Sigmoid colon (tissue), 7 donors: Measurements from ENCODE around the gene OR5W2. TPM values are rescaled to one million over a fixed set of nuclear protein-coding genes. Genes with fewer than 3 reads are reported as not detected.
"Not testable (repeated sequence)": the region's sequence is repeated elsewhere in the genome, so short reads cannot be mapped to it uniquely, and the experiment has no call there.

Experiments
- DNase-seq: peaks from one replicate; pipeline ENCODE4 v3.0.0-alpha.2; 2019
- H3K27ac ChIP-seq, 4 donors: fragments of 200-600 bp; sonication (generic); one replicate each; pipeline ENCODE4 v1.5.1; 2016 to 2019; ENCODE audit warnings: mild to moderate bottlenecking in 1 of 4
- H3K27me3 ChIP-seq, 3 donors: fragments of 200-600 bp; sonication (generic); one replicate each; pipeline ENCODE4 v1.5.1; 2019; ENCODE audit warnings: mild to moderate bottlenecking in 1 of 3
- H3K36me3 ChIP-seq, 4 donors: fragments of 200-600 bp; sonication (generic); one replicate each; pipeline ENCODE4 v1.5.1; 2016 to 2019
- H3K4me1 ChIP-seq, 4 donors: fragments of 200-600 bp; sonication (generic); one replicate each; pipeline ENCODE4 v1.5.1; 2017 to 2019
- H3K4me3 ChIP-seq, 4 donors: fragments of 200-600 bp; sonication (generic); one replicate each; pipeline ENCODE4 v1.5.1; 2017 to 2019; ENCODE audit warnings: mild to moderate bottlenecking in 2 of 4, moderate library complexity in 1 of 4
- H3K9me3 ChIP-seq, 4 donors: fragments of 200-600 bp in 3 of 4; sonication (generic) in 3 of 4; one replicate each; pipeline versions ENCODE4 v1.5.1 to v1.6.1; 2013 to 2019
- EP300 ChIP-seq, 4 donors: sonication (generic); formaldehyde crosslinking; IDR thresholded peaks; one replicate each; pipeline ENCODE4 v1.6.1; 2017; ENCODE audit warnings: antibody characterized with exemption in 4 of 4
- POLR2A ChIP-seq, 2 donors: fragments of 450-650 bp; IDR thresholded peaks; one replicate each; pipeline ENCODE4 v1.6.1; 2016; ENCODE audit warnings: antibody characterized with exemption in 2 of 2, mild to moderate bottlenecking in 2 of 2, moderate library complexity in 2 of 2
- POLR2AphosphoS5 ChIP-seq, 4 donors: sonication (generic); formaldehyde crosslinking; IDR thresholded peaks; one replicate each; pipeline ENCODE4 v1.6.1; 2017; ENCODE audit warnings: antibody characterized with exemption in 4 of 4
- WGBS, 2 donors: extraction: QIAGEN DNeasy Blood & Tissue Kit; methylation state at CpG; one replicate each; pipeline ENCODE4 v1.1.7; 2013; 5-methylcytosine and 5-hydroxymethylcytosine counted together
- intact Hi-C: fragments of 100-400 bp; cut with DNase I; formaldehyde crosslinking; loops from one replicate; pipeline ENCODE4 v1.15.1; 2023
- polyA plus RNA-seq, 3 donors: library from polyadenylated mRNA; stranded (reverse); fragments of 200-250 nt; gene quantifications; one replicate each; pipeline ENCODE4 v1.2.3, GENCODE V29; 2013
- total RNA-seq, 4 donors: library from RNA; depleted of rRNA; stranded (reverse); fragments of >200 nt; gene quantifications; one replicate each; pipeline ENCODE4 v1.1.0, GENCODE V29; 2016
- TF ChIP-seq, protein P1 (sequence below), 4 experiments: fragments of 450-650 bp in 3 of 4; fragments of 200-600 bp in 1 of 4; IDR thresholded peaks; one replicate each; pipeline ENCODE4 v1.5.1; 2016 to 2019; ENCODE audit warnings: antibody characterized with exemption in 4 of 4, mild to moderate bottlenecking in 3 of 4, moderate library complexity in 2 of 4
- donor health status: healthy with polysubstance abuse.
- donor health status: Bipolar disorder and iron deficiency.
- donor health status: healthy.

Gene OR5W2
- total and polyA plus RNA-seq, 7 donors, result not detected

DNA sequence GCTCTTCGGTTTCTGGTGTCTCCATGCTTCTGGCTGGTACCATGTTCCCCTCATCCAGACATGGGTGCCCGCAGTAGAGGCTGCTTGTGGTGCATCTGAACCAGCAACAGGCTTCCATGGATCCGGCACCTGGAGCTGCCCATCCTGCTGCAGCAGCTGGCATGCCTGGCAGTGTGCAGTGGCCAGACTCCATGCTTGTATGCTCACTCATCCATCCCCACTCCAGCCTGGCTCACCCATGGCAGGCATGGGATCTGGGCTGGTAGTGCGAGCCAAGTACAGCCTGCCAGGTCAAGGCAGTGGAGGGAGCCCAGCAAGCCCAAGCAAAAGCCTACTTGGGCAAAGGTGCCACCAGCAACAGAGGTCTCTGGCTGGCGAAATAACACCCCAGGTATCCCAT is 6.2 kb upstream of the OR5W2 start:
- H3K4me1 ChIP-seq, result no peaks in the 10 kb centered on the region
- TF ChIP-seq POLR2AphosphoS5 (IDR thresholded peaks at IDR 0.05) (no peak), EP300 (IDR thresholded peaks at IDR 0.05) (no peak), POLR2A (IDR thresholded peaks at IDR 0.05) (no peak)
- TF ChIP-seq, protein P1, sequence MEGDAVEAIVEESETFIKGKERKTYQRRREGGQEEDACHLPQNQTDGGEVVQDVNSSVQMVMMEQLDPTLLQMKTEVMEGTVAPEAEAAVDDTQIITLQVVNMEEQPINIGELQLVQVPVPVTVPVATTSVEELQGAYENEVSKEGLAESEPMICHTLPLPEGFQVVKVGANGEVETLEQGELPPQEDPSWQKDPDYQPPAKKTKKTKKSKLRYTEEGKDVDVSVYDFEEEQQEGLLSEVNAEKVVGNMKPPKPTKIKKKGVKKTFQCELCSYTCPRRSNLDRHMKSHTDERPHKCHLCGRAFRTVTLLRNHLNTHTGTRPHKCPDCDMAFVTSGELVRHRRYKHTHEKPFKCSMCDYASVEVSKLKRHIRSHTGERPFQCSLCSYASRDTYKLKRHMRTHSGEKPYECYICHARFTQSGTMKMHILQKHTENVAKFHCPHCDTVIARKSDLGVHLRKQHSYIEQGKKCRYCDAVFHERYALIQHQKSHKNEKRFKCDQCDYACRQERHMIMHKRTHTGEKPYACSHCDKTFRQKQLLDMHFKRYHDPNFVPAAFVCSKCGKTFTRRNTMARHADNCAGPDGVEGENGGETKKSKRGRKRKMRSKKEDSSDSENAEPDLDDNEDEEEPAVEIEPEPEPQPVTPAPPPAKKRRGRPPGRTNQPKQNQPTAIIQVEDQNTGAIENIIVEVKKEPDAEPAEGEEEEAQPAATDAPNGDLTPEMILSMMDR (IDR thresholded peaks at IDR 0.05), result no peak
- WGBS, 2 donors, result 83 to 86% methylated on average over 5 of the region's 5 CpGs

DNA sequence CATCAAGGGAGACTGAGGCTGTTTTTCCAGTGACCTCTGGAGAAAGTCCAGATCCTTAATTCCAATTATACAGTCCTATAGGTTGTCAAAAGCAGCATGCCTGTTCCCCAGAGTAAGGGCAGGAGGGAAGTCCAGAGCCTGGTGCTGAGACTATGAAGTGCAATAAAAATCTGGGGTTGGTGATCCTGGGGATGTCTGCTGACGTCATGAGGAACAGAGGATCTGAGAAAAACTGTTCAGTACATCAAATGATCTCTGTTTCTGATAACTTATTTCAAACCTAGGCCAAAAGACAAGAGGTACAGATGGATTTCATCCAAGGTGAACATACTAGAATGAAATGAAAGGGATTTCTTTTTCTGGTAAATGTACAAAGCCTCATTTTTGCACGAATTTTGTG is 12.1 kb downstream of the OR5W2 start:
- DNase-seq, result no peak
- intact Hi-C loops, result no loop called here
- 15 to 36% methylated on average over 2 of the region's 2 CpGs for WGBS, 2 donors
- TF ChIP-seq, protein P1 (IDR thresholded peaks at IDR 0.05), result no peak
- TF ChIP-seq POLR2A (IDR thresholded peaks at IDR 0.05), result no peak
- TF ChIP-seq EP300 (IDR thresholded peaks at IDR 0.05), result no peak
- TF ChIP-seq POLR2AphosphoS5 (IDR thresholded peaks at IDR 0.05), result no peak
- H3K4me1 ChIP-seq, result no peaks in the 10 kb centered on the region
- H3K36me3 ChIP-seq, result no peaks in the 10 kb centered on the region
- H3K4me3 ChIP-seq, result no peak overlapping the region
- H3K27ac ChIP-seq, result no peak overlapping the region
- no peaks in the 10 kb centered on the region for H3K9me3 ChIP-seq
- no peaks in the 10 kb centered on the region for H3K27me3 ChIP-seq

More for the DNA sequence above, 6.2 kb upstream of the OR5W2 start:
- DNase-seq, result no peak
- H3K4me3 ChIP-seq, result no peak overlapping the region
- H3K9me3 ChIP-seq, result peaks cover 0 to 3% (median 0%) of the 10 kb centered on the region in 4 donors
- intact Hi-C loops, result no loop called here
- H3K36me3 ChIP-seq, result no peaks in the 10 kb centered on the region
- H3K27ac ChIP-seq, result no peak overlapping the region
- no peaks in the 10 kb centered on the region for H3K27me3 ChIP-seq

DNA sequence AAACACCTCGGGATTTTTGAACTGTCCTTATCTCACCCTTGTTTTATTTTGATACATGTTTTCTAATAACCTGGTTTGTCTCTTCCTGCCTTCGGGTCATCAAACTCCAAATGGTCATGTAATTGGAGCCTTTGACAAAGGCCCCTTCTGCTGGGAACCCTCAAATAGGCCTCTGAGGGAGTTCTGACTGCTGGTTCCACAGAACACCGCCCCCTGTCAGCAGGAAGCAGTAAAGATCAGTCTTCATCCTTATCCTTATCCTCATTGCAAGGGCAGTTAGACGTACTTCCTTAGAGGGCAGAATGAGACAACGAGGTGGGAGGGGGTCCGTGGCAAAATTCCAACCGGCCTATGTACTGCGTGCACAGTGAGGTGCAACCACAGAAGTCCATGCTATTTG is 19.2 kb downstream of the OR5W2 start:
- WGBS, 2 donors, result 60 to 65% methylated on average over 8 of the region's 8 CpGs
- Histone ChIP-seq H3K4me1 (no peaks in the 10 kb centered on the region), H3K4me3 (no peak overlapping the region), H3K27me3 (no peaks in the 10 kb centered on the region), H3K36me3 (no peaks in the 10 kb centered on the region), H3K27ac (no peak overlapping the region), H3K9me3 (no peaks in the 10 kb centered on the region)
- intact Hi-C loops, result no loop called here
- DNase-seq, result no peak
- no peak for TF ChIP-seq POLR2A (IDR thresholded peaks at IDR 0.05)
- TF ChIP-seq, protein P1 (IDR thresholded peaks at IDR 0.05), result no peak
- no peak for TF ChIP-seq POLR2AphosphoS5 (IDR thresholded peaks at IDR 0.05)
- TF ChIP-seq EP300 (IDR thresholded peaks at IDR 0.05), result no peak

DNA sequence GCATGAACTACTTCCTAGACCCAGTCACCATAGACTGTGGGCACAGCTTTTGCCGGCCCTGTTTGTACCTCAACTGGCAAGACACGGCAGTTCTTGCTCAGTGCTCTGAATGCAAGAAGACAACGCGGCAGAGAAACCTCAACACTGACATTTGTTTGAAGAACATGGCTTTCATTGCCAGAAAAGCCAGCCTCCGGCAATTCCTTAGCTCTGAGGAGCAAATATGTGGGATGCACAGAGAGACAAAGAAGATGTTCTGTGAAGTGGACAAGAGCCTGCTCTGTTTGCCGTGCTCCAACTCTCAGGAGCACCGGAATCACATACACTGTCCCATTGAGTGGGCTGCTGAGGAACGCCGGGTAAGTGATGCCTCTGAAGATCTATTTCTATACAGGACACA is 28.9 kb downstream of the OR5W2 start:
- H3K27ac ChIP-seq, intact Hi-C loops, H3K4me1 ChIP-seq, H3K4me3 ChIP-seq, DNase-seq, H3K9me3 ChIP-seq, H3K27me3 ChIP-seq, H3K36me3 ChIP-seq: not testable (repeated sequence)
- 90 to 93% methylated on average over 9 of the region's 9 CpGs for WGBS, 2 donors

DNA sequence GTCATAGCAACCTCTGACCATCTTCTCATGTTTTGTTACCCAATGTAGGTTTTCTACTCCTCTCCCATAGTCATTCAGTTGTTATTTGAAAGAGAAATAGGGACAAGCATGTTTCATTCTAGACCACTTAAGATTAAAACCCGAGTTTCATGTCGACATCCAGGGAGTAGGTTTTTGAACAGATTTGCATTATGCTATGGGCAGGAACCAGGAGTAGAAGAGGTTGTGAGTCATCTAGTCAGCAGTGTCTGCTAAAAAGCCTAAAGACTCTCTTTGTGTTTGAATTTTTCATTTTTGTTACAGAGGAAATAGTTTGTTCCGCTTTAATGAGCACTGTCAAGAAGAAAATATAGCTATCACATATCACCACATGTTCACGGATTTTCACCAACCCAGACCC is 29.4 kb downstream of the OR5W2 start:
- WGBS, 2 donors, result 85 to 91% methylated on average over 4 of the region's 4 CpGs
- H3K9me3 ChIP-seq, H3K4me1 ChIP-seq, H3K27ac ChIP-seq, intact Hi-C loops, DNase-seq, H3K27me3 ChIP-seq, H3K36me3 ChIP-seq, H3K4me3 ChIP-seq: not testable (repeated sequence)

DNA sequence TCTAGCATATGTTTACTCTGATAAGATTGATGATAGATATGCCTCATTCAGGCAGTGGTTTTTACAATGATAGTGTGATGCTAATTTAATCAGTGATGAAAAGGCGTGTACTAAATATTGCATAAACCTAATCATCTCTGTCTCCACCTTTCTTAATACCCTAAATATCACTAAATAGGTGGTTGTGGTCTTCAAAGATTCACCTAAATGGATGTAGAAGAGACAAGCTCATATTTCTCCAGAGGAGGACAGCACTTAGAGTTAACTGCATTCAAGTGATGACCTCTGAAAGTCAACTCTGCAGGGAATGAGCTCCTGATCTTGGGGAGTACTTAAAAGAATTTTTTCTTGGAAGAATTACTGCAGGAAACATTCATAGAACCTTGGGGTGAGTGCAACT is 31.4 kb downstream of the OR5W2 start, which contains the start of gene TRIM51:
Gene TRIM51 (plus strand): TSS at position 301 of the 400 bp plus-strand sequence. CDS start 2,132 bp downstream, outside the sequence.
- H3K36me3 ChIP-seq, H3K27ac ChIP-seq, H3K4me3 ChIP-seq, H3K27me3 ChIP-seq, DNase-seq, H3K9me3 ChIP-seq, H3K4me1 ChIP-seq, intact Hi-C loops: not testable (repeated sequence)
- 68 to 73% methylated on average over 1 of the region's 1 CpG for WGBS, 2 donors

DNA sequence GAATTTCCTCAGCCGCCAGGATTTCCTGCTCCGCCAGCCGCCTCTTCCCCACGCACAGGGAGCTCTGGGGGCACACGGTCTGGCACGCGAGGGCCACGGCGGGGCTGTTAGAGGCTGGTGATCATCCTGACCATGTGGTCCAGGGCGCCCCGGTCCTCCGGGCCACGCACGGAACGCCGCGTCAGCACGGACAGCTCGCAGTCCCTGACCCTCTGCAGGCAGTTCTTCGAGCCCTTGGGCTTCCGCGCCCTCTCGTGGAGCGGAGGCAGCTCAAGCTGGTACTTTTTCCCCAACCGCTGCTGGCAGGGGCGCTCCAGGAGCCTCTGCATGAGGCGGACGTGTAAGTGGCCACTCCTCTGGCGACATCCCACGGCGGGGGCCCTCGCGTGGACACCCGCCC is 41.2 kb downstream of the OR5W2 start:
- H3K27me3 ChIP-seq, H3K4me1 ChIP-seq, H3K9me3 ChIP-seq, DNase-seq, H3K27ac ChIP-seq, intact Hi-C loops, H3K36me3 ChIP-seq: not testable (repeated sequence)
- 18 to 36% methylated on average over 34 of the region's 34 CpGs for WGBS, 2 donors
- peak overlapping the region in 1 of 4 donors; percentile 8 for H3K4me3 ChIP-seq

DNA sequence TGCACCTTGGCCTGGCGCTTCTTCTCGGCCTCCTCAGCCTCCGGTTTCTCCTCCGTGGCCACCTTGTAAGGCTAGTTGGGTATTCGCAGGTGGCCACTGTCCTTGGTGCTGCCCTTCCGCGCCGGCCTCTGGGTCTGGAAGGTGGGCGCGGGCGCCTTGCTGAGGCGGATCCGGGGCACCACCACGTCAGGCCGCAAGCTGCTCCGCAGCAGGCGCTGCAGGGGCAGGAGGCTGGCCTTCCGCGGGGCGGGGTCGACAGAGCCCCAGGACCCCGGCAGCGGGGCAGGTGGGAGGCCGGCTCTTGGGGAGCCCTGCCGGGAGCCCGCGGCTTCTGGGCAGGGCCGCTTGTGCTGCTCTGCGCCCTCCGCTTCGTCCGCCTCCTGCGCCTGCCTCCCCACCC is 41.7 kb downstream of the OR5W2 start:
- H3K9me3 ChIP-seq, H3K27me3 ChIP-seq, H3K27ac ChIP-seq, intact Hi-C loops, H3K36me3 ChIP-seq, DNase-seq, H3K4me1 ChIP-seq: not testable (repeated sequence)
- WGBS, 2 donors, result 16 to 32% methylated on average over 33 of the region's 33 CpGs
- peak overlapping the region in 1 of 4 donors; percentile 8 for H3K4me3 ChIP-seq

DNA sequence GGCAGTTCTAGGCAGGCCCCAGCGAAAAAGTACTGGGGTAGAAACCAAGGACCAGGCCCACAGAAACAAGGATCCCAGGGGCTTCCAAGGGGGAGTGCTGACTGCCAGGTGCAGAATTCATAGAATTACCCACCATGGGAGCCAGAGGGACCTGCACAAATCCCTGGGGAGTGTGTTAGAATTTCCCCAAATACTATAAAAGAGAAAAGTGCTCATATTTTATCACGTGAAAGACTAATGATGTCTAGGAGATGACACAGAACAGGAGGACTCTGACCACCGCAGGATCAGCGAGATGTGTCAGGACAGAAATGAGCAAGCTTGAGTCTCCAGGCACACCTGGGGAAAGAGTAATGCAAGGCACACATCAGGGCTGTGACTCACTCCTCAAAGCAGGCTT is 47.0 kb downstream of the OR5W2 start:
- H3K4me3 ChIP-seq, DNase-seq, H3K9me3 ChIP-seq, intact Hi-C loops, H3K4me1 ChIP-seq, H3K27me3 ChIP-seq, H3K27ac ChIP-seq, H3K36me3 ChIP-seq: not testable (repeated sequence)
- WGBS, 2 donors, result 87 to 88% methylated on average over 4 of the region's 4 CpGs
